A673 (cell line): ENCODE results near the gene PERM1. TPM values are rescaled to one million over a fixed set of nuclear protein-coding genes. Genes with fewer than 3 reads are reported as not detected.
"Not testable (repeated sequence)": the region's sequence is repeated elsewhere in the genome, so short reads cannot be mapped to it uniquely, and the experiment has no call there.

Experiments used
- BruUV-seq: library from RNA; stranded (reverse); fragments of 400-500 nt; replicated peaks from 2 replicates; lab custom pipeline; 2021; lab: Mats Ljungman, UMichigan
- CTCF ChIA-PET: fragments of 300-600 bp; sonication (Branson Sonifier 250); formaldehyde crosslinking; loops from one replicate; lab custom pipeline; 2022; ENCODE audit warnings: antibody characterized with exemption; lab: Charles Lee
- POLR2A ChIA-PET: fragments of 300-600 bp; sonication (Branson Sonifier 250); formaldehyde crosslinking; loops from one replicate; lab custom pipeline; 2022; ENCODE audit warnings: antibody characterized with exemption; ENCODE audit not compliant: low non-redundant PET; lab: Charles Lee
- DNase-seq: peaks from one replicate; pipeline ENCODE4 v3.0.0-alpha.2; 2015; ENCODE audit warnings: low spot score
- H3K27ac ChIP-seq: fragments of 200-600 bp; sonication (generic); 2 replicates; pipeline ENCODE4 v1.5.1; 2016; ENCODE audit warnings: mixed run types, low read depth, mild to moderate bottlenecking, mixed read lengths, antibody characterized with exemption, low read length; ENCODE audit not compliant: poor library complexity, severe bottlenecking
- H3K27me3 ChIP-seq: fragments of 200-600 bp; sonication (generic); replicated peaks from 2 replicates; pipeline ENCODE4 v1.6.1; 2017; ENCODE audit warnings: mixed run types, low read depth, mild to moderate bottlenecking, mixed read lengths, antibody characterized with exemption, low read length; ENCODE audit not compliant: insufficient read depth, poor library complexity
- H3K36me3 ChIP-seq: fragments of 200-600 bp; sonication (generic); 2 replicates; pipeline ENCODE4 v1.6.1; 2016; ENCODE audit warnings: mixed run types, mild to moderate bottlenecking, mixed read lengths, antibody characterized with exemption, low read length; ENCODE audit not compliant: insufficient read depth, poor library complexity, severe bottlenecking
- H3K4me1 ChIP-seq: fragments of 200-600 bp; sonication (generic); 2 replicates; pipeline ENCODE4 v1.6.1; 2017; ENCODE audit warnings: mixed run types, mild to moderate bottlenecking, mixed read lengths, antibody characterized with exemption, low read length; ENCODE audit not compliant: insufficient read depth, poor library complexity, severe bottlenecking
- H3K4me3 ChIP-seq: fragments of 200-600 bp; sonication (generic); 2 replicates; pipeline ENCODE4 v1.5.1; 2016; ENCODE audit warnings: low read depth, mixed run types, mild to moderate bottlenecking, mixed read lengths, low read length; ENCODE audit not compliant: poor library complexity, severe bottlenecking
- H3K9me3 ChIP-seq: fragments of 200-600 bp; sonication (generic); 2 replicates; pipeline ENCODE4 v1.6.1; 2016; ENCODE audit warnings: mixed run types, low read depth, mild to moderate bottlenecking, mixed read lengths, antibody characterized with exemption, low read length; ENCODE audit not compliant: poor library complexity, severe bottlenecking
- CTCF ChIP-seq: fragments of 300-800, 200-600 bp; sonication (generic); conservative IDR thresholded peaks from 2 replicates; pipeline ENCODE4 v1.5.1; 2017; ENCODE audit warnings: low read depth, mild to moderate bottlenecking, antibody characterized with exemption, low read length, moderate library complexity, mixed read lengths
- EZH2 ChIP-seq: fragments of 200-600 bp; sonication (generic); IDR thresholded peaks from 2 replicates; pipeline ENCODE4 v1.6.1; 2017; ENCODE audit warnings: borderline replicate concordance, low read depth, mild to moderate bottlenecking, mixed read lengths, antibody characterized with exemption, low read length; ENCODE audit not compliant: poor library complexity, severe bottlenecking
- intact Hi-C: fragments of 100-400 bp; cut with micrococcal nuclease; formaldehyde crosslinking; loops from one replicate; pipeline ENCODE4 v1.10.0; 2022; ENCODE audit not compliant: unreplicated experiment
- total RNA-seq: library from RNA; stranded (reverse); gene quantifications from 2 replicates; pipeline ENCODE4 v1.2.3, GENCODE V29; 2021

Gene PERM1
- total RNA-seq, 1 experiment from 2014 or later = not detected

GRCh38 chr1:993379-993995 lies 11.6 kb upstream of the PERM1 start:
- BruUV-seq = no TSS peak
- peaks cover 3% of the 10 kb centered on the region for H3K9me3 ChIP-seq
- no peak for DNase-seq
- POLR2A ChIA-PET = interaction anchor here (0.6 kb wide), 1 partner anchor 118 kb away, joined by 6 read pairs; no protein-coding TSS in a partner anchor
- no peak overlapping the region for H3K4me3 ChIP-seq
- no peaks in the 10 kb centered on the region for H3K36me3 ChIP-seq
- CTCF ChIA-PET = no interaction called here
- H3K4me1 ChIP-seq = no peaks in the 10 kb centered on the region
- no peaks in the 10 kb centered on the region for H3K27me3 ChIP-seq
- no peak overlapping the region for H3K27ac ChIP-seq
- intact Hi-C loops = no loop called here
- TF ChIP-seq EZH2 (no peak), CTCF (no peak)

GRCh38 chr1:992362-992761 lies 10.5 kb upstream of the PERM1 start:
- no peak for DNase-seq
- no TSS peak for BruUV-seq
- ChIA-PET POLR2A (no interaction called here), CTCF (interaction anchor here (0.8 kb wide), 1 partner anchor 34 kb away, joined by 5 read pairs; no protein-coding TSS in a partner anchor)
- intact Hi-C loops = no loop called here
- H3K27me3 ChIP-seq = no peaks in the 10 kb centered on the region
- H3K36me3 ChIP-seq = no peaks in the 10 kb centered on the region
- H3K4me1 ChIP-seq = no peaks in the 10 kb centered on the region
- no peak overlapping the region for H3K4me3 ChIP-seq
- no peak overlapping the region for H3K27ac ChIP-seq
- H3K9me3 ChIP-seq = peaks cover 3% of the 10 kb centered on the region
- no peak for TF ChIP-seq CTCF

- no TSS peak for BruUV-seq
- no peak overlapping the region for H3K4me3 ChIP-seq
These were observed 10.0 kb upstream of the PERM1 start for GRCh38 chr1:991895-992294.

GRCh38 chr1:991275-991674 lies 9.4 kb upstream of the PERM1 start:
- H3K27ac ChIP-seq, DNase-seq, H3K27me3 ChIP-seq, H3K36me3 ChIP-seq, H3K4me3 ChIP-seq, intact Hi-C loops, H3K4me1 ChIP-seq, POLR2A ChIA-PET, BruUV-seq, H3K9me3 ChIP-seq, CTCF ChIA-PET: not testable (repeated sequence)

More at GRCh38 chr1:991895-992294, 10.0 kb upstream of the PERM1 start:
- Histone ChIP-seq H3K4me1 (no peaks in the 10 kb centered on the region), H3K9me3 (peaks cover 3% of the 10 kb centered on the region), H3K27me3 (no peaks in the 10 kb centered on the region), H3K27ac (no peak overlapping the region), H3K36me3 (no peaks in the 10 kb centered on the region)
- ChIA-PET CTCF (no interaction called here), POLR2A (no interaction called here)
- intact Hi-C loops = no loop called here
- DNase-seq = no peak
- TF ChIP-seq CTCF (no peak), EZH2 (no peak)

GRCh38 chr1:988061-988460 lies 6.2 kb upstream of the PERM1 start:
- POLR2A ChIA-PET, H3K36me3 ChIP-seq, BruUV-seq, intact Hi-C loops, H3K27ac ChIP-seq, H3K4me3 ChIP-seq, H3K9me3 ChIP-seq, CTCF ChIA-PET, H3K4me1 ChIP-seq, H3K27me3 ChIP-seq, DNase-seq: not testable (repeated sequence)
